GM19463 (cell line): Measurements from ENCODE around the gene RDH16.
"Not testable (repeated sequence)": the region's sequence is repeated elsewhere in the genome, so short reads cannot be mapped to it uniquely, and the experiment has no call there.

ENCODE experiments used
- ATAC-seq: cut with Tn5 transposase; IDR thresholded peaks from one replicate; pipeline ENCODE4 v1.9.1; 2021; ENCODE audit warnings: mild to moderate bottlenecking, moderate library complexity; ENCODE audit not compliant: unreplicated experiment

RDH16 gene

GRCh38 chr12:56989861-56990610 is 32.6 kb upstream of the RDH16 start:
- ATAC-seq, result no peak

- no peak for ATAC-seq
These were observed 30.9 kb upstream of the RDH16 start for GRCh38 chr12:56988207-56988739.

- no peak for ATAC-seq
These were observed 30.2 kb upstream of the RDH16 start for GRCh38 chr12:56987551-56988053.

GRCh38 chr12:56987011-56987410 is 29.6 kb upstream of the RDH16 start:
- ATAC-seq, result no peak

- ATAC-seq, result not testable (repeated sequence)
These were observed 28.3 kb upstream of the RDH16 start for GRCh38 chr12:56985714-56986113.

GRCh38 chr12:56983386-56983785 is 26.0 kb upstream of the RDH16 start:
- ATAC-seq, result no peak

GRCh38 chr12:56982578-56983236 is 25.3 kb upstream of the RDH16 start:
- not testable (repeated sequence) for ATAC-seq

- no peak for ATAC-seq
These were observed 23.6 kb upstream of the RDH16 start for GRCh38 chr12:56980941-56981530.

- ATAC-seq, result no peak
These were observed 22.9 kb upstream of the RDH16 start for GRCh38 chr12:56980268-56980667.

GRCh38 chr12:56979628-56980027 is 22.2 kb upstream of the RDH16 start:
- ATAC-seq, result no peak

GRCh38 chr12:56978397-56979138 is 21.2 kb upstream of the RDH16 start:
- ATAC-seq, result no peak

- ATAC-seq, result not testable (repeated sequence)
These were observed 20.0 kb upstream of the RDH16 start for GRCh38 chr12:56977361-56977760.

- not testable (repeated sequence) for ATAC-seq
These were observed 16.8 kb upstream of the RDH16 start for GRCh38 chr12:56974224-56974623.

- ATAC-seq, result not testable (repeated sequence)
These were observed 11.5 kb upstream of the RDH16 start for GRCh38 chr12:56968910-56969309.

- not testable (repeated sequence) for ATAC-seq
These were observed 8.7 kb upstream of the RDH16 start for GRCh38 chr12:56965997-56966642.

- ATAC-seq, result not testable (repeated sequence)
These were observed 7.7 kb upstream of the RDH16 start for GRCh38 chr12:56965124-56965523.

GRCh38 chr12:56963557-56963956 is 6.1 kb upstream of the RDH16 start:
- not testable (repeated sequence) for ATAC-seq

GRCh38 chr12:56962247-56962646 is 4.8 kb upstream of the RDH16 start:
- ATAC-seq, result not testable (repeated sequence)

GRCh38 chr12:56958422-56958821 is 1.0 kb upstream of the RDH16 start:
- no peak for ATAC-seq

- ATAC-seq, result no peak
These were observed 1.7 kb downstream of the RDH16 start for GRCh38 chr12:56955631-56956256.
